ENCODE results near the gene CST9L. TPM values are rescaled to one million over a fixed set of nuclear protein-coding genes. Genes with fewer than 3 reads are reported as not detected.

Gene CST9L
- total and polyA plus RNA-seq, 10 of the 15 experiments (the other 5 are each of a cell fraction or from before 2014, with no cell fraction given) = not detected

GRCh38 chr20:23604306-23604705 is 36.0 kb upstream of the CST9L start:
- H3K4me1 ChIP-seq (ENCODE audit: control insufficient read depth, insufficient read depth, low read length) = no peaks in the 10 kb centered on the region
- ChIA-PET RAD21 (ENCODE audit: unreplicated experiment) (interaction anchor here (1.0 kb wide), 1 partner anchor 258 kb away, joined by 3 read pairs; no protein-coding TSS in a partner anchor), CTCF (interaction anchor here (3.0 kb wide), 1 partner anchor 162 kb away, joined by 17 read pairs; no protein-coding TSS in a partner anchor), POLR2A (no interaction called here), SMC1A (ENCODE audit: uncharacterized antibody, unreplicated experiment) (no interaction called here)
- H3K27ac ChIP-seq (ENCODE audit: control insufficient read depth, insufficient read depth) = no peak overlapping the region
- no TSS peak for BruUV-seq (replicated peaks)
- H3K4me2 ChIP-seq (ENCODE audit: control insufficient read depth, insufficient read depth) = no peak overlapping the region
- no peaks in the 10 kb centered on the region for H3K36me3 ChIP-seq (ENCODE audit: control insufficient read depth in 2 of 2, insufficient read depth in 2 of 2, low read length in 1 of 2)
- H3K9me3 ChIP-seq (replicated peaks; ENCODE audit: control insufficient read depth, insufficient read depth, low read length) = no peaks in the 10 kb centered on the region
- H3K9ac ChIP-seq (ENCODE audit: control insufficient read depth, insufficient read depth, low read length) = no peak overlapping the region
- in situ Hi-C loops (cut with MboI) (no loop called here), intact Hi-C loops (cut with micrococcal nuclease; ENCODE audit: unreplicated experiment) (loop anchor here (10.0 kb wide), 1 partner anchor 910 kb away; no protein-coding TSS in a partner anchor)
- FAIRE-seq (no peak), DNase-seq (ENCODE audit: low read depth, low spot score) (no peak), ATAC-seq (no peak)
- H3K79me2 ChIP-seq (ENCODE audit: control insufficient read depth, insufficient read depth, low read length) = no peaks in the 10 kb centered on the region
- no peak overlapping the region for H2AFZ ChIP-seq (ENCODE audit: control insufficient read depth, low read depth, low read length)
- TF ChIP-seq TCF7 (IDR thresholded peaks at IDR 0.05; ENCODE audit: borderline replicate concordance) = no peak
- TF ChIP-seq PRDM15 (CRISPR knock-in tag; IDR thresholded peaks at IDR 0.05) = no peak
- no peak for TF ChIP-seq E4F1 (IDR thresholded peaks at IDR 0.05; ENCODE audit: borderline replicate concordance, partially characterized antibody)
- TF ChIP-seq JUND (IDR thresholded peaks at IDR 0.05; ENCODE audit: low read depth, low read length) = no peak
- no peak for TF ChIP-seq CHD2 (IDR thresholded peaks at IDR 0.05; ENCODE audit: borderline replicate concordance, low read depth, low read length)
- TF ChIP-seq EED (IDR thresholded peaks at IDR 0.05; ENCODE audit: low read depth) = no peak
- H4K20me1 ChIP-seq (ENCODE audit: control insufficient read depth, insufficient read depth) = no peaks in the 10 kb centered on the region
- H3K4me3 ChIP-seq = no peak overlapping the region
- 77% methylated on average over 1 of the region's 1 CpG for WGBS (ENCODE audit: insufficient coverage, insufficient replicate concordance, low lambda C conversion rate, missing lambda C conversion rate)
- no peaks in the 10 kb centered on the region for H3K27me3 ChIP-seq (replicated peaks in 1 of 2; ENCODE audit: control insufficient read depth in 2 of 2, insufficient read depth in 2 of 2, low read length in 1 of 2)
